Osteocyte (in vitro differentiated cells): ENCODE results near the gene INTS14. TPM values are rescaled to one million over a fixed set of nuclear protein-coding genes. Genes with fewer than 3 reads are reported as not detected.
A peak's percentile ranks its signal among the peaks of the same experiment; 100 is the strongest.

ENCODE experiments used
- DNase-seq: peaks from one replicate; pipeline ENCODE4 v3.0.0; 2021; ENCODE audit warnings: mixed read lengths; ENCODE audit not compliant: unreplicated experiment; ENCODE audit errors: extremely low spot score
- H3K27ac Mint-ChIP-seq: one replicate; pipeline ENCODE4 v1.8.0; 2021; ENCODE audit warnings: mild to moderate bottlenecking, mixed read lengths; ENCODE audit not compliant: unreplicated experiment
- H3K27me3 Mint-ChIP-seq: one replicate; pipeline ENCODE4 v1.8.0; 2021; ENCODE audit warnings: mixed read lengths; ENCODE audit not compliant: unreplicated experiment
- H3K36me3 Mint-ChIP-seq: one replicate; pipeline ENCODE4 v1.8.0; 2021; ENCODE audit warnings: mixed read lengths; ENCODE audit not compliant: unreplicated experiment
- H3K4me1 Mint-ChIP-seq: one replicate; pipeline ENCODE4 v1.8.0; 2021; ENCODE audit warnings: mixed read lengths; ENCODE audit not compliant: unreplicated experiment
- H3K4me3 Mint-ChIP-seq: one replicate; pipeline ENCODE4 v1.8.0; 2021; ENCODE audit warnings: mild to moderate bottlenecking, moderate library complexity, mixed read lengths; ENCODE audit not compliant: unreplicated experiment
- H3K9me3 Mint-ChIP-seq: one replicate; pipeline ENCODE4 v1.8.0; 2021; ENCODE audit warnings: mixed read lengths; ENCODE audit not compliant: unreplicated experiment
- total RNA-seq: library from RNA; stranded (reverse); gene quantifications from 2 replicates; pipeline ENCODE4 v1.2.1, GENCODE V29; 2021
- TF ChIP-seq, protein P1 (sequence below): fragments of 200-600 bp; sonication (generic); IDR thresholded peaks from 2 replicates; pipeline ENCODE4 v1.5.0; 2021; ENCODE audit warnings: antibody characterized with exemption, mild to moderate bottlenecking, moderate library complexity

Gene INTS14
- total RNA-seq, 1 donor from 2014 or later = 33.9 TPM

DNA sequence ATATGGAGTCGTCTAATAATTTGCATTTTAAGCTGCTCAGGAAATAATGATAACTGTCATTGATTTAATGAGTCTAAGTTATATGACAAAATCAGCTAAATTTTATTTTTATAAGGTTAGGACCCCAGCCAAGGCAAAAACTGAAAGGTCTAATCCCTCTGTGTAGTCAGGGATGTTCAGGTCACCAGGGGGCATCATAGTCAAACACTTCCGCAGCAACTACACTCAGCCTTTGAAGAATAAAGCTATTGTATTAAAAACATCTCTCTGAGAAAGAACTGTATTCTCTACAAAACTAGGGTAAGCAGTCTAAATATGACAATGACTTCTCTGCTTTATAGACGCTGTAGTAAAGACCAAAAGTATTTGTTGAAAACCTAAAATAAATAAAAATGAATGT is 15.0 kb downstream of the INTS14 start:
- no peaks in the 10 kb centered on the region for H3K9me3 Mint-ChIP-seq
- no peaks in the 10 kb centered on the region for H3K4me1 Mint-ChIP-seq
- no peak overlapping the region for H3K4me3 Mint-ChIP-seq
- no peaks in the 10 kb centered on the region for H3K27me3 Mint-ChIP-seq
- H3K27ac Mint-ChIP-seq = no peak overlapping the region
- peaks cover 50% of the 10 kb centered on the region for H3K36me3 Mint-ChIP-seq
- no peak for DNase-seq
- TF ChIP-seq, protein P1, sequence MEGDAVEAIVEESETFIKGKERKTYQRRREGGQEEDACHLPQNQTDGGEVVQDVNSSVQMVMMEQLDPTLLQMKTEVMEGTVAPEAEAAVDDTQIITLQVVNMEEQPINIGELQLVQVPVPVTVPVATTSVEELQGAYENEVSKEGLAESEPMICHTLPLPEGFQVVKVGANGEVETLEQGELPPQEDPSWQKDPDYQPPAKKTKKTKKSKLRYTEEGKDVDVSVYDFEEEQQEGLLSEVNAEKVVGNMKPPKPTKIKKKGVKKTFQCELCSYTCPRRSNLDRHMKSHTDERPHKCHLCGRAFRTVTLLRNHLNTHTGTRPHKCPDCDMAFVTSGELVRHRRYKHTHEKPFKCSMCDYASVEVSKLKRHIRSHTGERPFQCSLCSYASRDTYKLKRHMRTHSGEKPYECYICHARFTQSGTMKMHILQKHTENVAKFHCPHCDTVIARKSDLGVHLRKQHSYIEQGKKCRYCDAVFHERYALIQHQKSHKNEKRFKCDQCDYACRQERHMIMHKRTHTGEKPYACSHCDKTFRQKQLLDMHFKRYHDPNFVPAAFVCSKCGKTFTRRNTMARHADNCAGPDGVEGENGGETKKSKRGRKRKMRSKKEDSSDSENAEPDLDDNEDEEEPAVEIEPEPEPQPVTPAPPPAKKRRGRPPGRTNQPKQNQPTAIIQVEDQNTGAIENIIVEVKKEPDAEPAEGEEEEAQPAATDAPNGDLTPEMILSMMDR = peak; percentile 42

DNA sequence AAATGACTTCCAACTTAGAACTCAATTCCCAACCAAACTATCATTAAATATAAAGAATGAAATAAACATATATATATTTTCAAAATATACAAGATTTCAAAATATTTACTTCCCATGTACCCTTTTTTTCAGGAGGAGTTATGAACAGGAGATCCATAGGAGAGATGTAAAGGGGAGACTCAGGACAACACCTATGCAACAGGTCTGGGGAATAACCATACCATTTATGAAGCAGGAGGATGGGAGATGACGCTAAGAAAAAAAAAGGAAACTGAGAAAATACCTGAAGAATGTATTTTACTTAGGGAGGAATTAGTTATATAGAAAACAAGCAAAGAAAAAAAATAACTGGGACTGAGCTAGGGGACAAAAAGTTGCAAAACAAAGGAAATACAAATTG is 23.8 kb downstream of the INTS14 start:
- H3K27me3 Mint-ChIP-seq = no peaks in the 10 kb centered on the region
- no peaks in the 10 kb centered on the region for H3K9me3 Mint-ChIP-seq
- no peak overlapping the region for H3K4me3 Mint-ChIP-seq
- TF ChIP-seq, protein P1 = no peak
- peaks cover 8% of the 10 kb centered on the region for H3K4me1 Mint-ChIP-seq
- no peak overlapping the region for H3K27ac Mint-ChIP-seq
- peaks cover 60% of the 10 kb centered on the region for H3K36me3 Mint-ChIP-seq
- no peak for DNase-seq

DNA sequence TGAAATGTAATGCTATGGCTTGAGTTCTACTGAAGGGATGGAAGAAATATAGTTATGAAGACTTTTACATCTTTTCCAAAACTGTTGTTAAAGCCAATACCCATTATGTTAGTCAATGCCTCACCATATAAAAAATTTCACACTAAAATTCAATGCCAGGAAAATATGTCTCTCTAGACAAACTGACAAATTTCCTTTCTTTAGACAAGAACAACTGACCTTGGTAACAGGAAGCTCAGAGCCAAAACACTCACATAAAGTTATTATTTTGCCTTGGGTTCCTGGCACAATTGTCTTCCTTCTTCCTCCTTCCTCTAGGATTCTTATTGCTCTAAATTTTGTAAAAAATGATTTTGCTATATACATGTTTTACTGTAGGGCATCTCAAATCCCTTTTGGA is 26.7 kb downstream of the INTS14 start:
- Mint-ChIP-seq H3K36me3 (peaks cover 57% of the 10 kb centered on the region), H3K4me3 (no peak overlapping the region), H3K9me3 (no peaks in the 10 kb centered on the region), H3K4me1 (peaks cover 21% of the 10 kb centered on the region), H3K27ac (peak overlapping the region; percentile 52), H3K27me3 (no peaks in the 10 kb centered on the region)
- TF ChIP-seq, protein P1 = no peak
- no peak for DNase-seq

DNA sequence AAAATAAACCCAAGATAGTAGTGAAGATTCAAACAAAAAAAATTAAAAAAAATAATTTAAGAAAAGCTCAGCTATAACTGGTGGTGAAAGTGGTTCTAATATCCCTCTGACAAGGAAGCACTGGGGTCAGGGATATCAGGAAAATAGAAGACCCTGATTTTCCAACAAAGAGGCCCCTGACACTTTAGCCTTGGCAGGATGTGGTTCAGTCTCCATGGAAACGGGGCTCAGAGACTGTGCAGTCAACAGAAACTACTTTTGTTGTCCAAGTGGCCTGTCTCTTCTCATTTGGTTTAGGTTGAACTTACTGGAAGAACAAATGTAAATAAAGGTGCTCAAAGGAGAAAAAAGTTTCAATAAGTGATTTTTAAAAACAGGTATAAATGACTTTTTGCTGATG is 27.2 kb downstream of the INTS14 start:
- peaks cover 61% of the 10 kb centered on the region for H3K36me3 Mint-ChIP-seq
- H3K4me3 Mint-ChIP-seq = no peak overlapping the region
- peaks cover 25% of the 10 kb centered on the region for H3K4me1 Mint-ChIP-seq

DNA sequence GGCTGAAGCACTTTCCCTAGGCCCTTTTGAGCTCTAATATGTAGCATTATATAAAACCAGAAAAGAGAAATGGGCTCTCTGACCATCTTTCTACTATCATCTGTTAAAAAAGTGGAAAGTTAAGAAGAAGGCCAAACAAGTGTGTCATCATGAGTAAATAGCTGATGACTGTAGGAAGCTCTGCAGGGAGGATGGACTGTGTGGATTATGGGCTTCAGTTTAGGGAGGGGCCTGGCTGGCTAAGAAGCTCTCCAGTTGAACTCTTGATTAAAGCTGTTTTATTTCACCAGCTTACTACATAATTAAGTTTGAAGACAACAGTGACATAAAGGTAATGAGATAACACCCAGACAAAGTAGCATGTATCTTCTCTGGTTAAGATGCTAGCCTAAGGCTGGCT is 30.6 kb downstream of the INTS14 start:
- Mint-ChIP-seq H3K4me3 (no peak overlapping the region), H3K27ac (peak overlapping the region; percentile 77), H3K4me1 (peaks cover 42% of the 10 kb centered on the region), H3K9me3 (no peaks in the 10 kb centered on the region), H3K27me3 (no peaks in the 10 kb centered on the region), H3K36me3 (peaks cover 57% of the 10 kb centered on the region)
- no peak for DNase-seq
- TF ChIP-seq, protein P1 = no peak

More for the DNA sequence above, 27.2 kb downstream of the INTS14 start:
- Mint-ChIP-seq H3K27ac (peak overlapping the region; percentile 73), H3K27me3 (no peaks in the 10 kb centered on the region), H3K9me3 (no peaks in the 10 kb centered on the region)
- DNase-seq = no peak
- TF ChIP-seq, protein P1 = no peak
